Esophagus muscularis mucosa (tissue), 3 donors: Measurements from ENCODE around the gene BCAS4.

Source experiments
- CTCF ChIP-seq, 3 experiments: fragments of 200-600 bp in 2 of 3; fragments of 450-650 bp in 1 of 3; sonication (generic) in 2 of 3; IDR thresholded peaks; one replicate each; pipeline ENCODE4 v1.5.1; 2017 to 2019; ENCODE audit warnings: antibody characterized with exemption in 3 of 3, mild to moderate bottlenecking in 2 of 3, moderate library complexity in 1 of 3
- POLR2AphosphoS5 ChIP-seq, 2 donors: sonication (generic); formaldehyde crosslinking; IDR thresholded peaks; one replicate each; pipeline ENCODE4 v1.6.1; 2017; ENCODE audit warnings: antibody characterized with exemption in 2 of 2

- TF ChIP-seq CTCF (IDR thresholded peaks at IDR 0.05), result no peak
- TF ChIP-seq POLR2AphosphoS5 (IDR thresholded peaks at IDR 0.05), result no peak
Observed at GRCh38 chr20:50877232-50877743, 82.4 kb downstream of the BCAS4 start.
